ENCODE data around the gene OTUD5.

The OTUD5 gene

DNA sequence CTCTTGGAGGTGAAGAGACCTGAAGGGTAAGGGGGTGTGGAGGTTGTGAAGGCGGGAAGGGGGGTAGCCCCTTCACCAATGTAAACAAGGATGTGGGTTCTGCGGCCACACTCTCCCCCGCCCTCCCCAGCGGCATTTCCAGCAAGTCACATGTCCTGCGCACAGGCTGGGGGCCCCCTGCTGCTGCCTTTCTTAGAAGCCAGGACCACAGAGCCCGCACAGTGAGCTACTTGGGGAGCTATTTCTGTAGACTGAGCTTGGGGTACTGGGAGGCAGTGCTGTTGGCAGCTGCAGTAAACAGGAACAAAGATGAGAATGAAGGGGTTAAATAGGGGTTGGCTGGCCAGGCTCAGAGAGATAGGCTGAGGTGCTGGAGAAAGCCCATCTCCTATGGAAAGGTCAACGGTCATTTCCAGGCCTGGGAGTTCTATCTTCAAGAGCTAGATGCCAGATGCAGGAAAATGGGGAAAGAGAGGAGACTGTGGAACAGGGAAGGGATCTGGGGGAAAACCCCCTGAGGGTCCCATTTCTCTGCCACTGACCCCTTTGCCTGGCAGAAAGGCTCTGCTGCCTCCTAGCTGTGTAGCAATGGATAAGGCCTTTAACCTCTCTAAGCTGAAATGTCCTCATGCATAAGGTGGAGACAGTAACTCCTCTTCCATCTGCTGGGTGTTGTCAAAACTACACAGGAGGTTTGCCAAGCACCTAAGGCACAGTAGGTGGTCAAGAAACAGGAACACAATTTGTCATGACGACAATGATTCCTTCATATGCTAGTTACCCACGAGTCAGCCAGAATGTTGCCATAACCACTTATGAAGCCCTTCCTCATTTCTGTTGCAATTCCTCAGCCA lies 20.1 kb downstream of the OTUD5 start:
- DNase-seq, result peak; percentile 93

DNA sequence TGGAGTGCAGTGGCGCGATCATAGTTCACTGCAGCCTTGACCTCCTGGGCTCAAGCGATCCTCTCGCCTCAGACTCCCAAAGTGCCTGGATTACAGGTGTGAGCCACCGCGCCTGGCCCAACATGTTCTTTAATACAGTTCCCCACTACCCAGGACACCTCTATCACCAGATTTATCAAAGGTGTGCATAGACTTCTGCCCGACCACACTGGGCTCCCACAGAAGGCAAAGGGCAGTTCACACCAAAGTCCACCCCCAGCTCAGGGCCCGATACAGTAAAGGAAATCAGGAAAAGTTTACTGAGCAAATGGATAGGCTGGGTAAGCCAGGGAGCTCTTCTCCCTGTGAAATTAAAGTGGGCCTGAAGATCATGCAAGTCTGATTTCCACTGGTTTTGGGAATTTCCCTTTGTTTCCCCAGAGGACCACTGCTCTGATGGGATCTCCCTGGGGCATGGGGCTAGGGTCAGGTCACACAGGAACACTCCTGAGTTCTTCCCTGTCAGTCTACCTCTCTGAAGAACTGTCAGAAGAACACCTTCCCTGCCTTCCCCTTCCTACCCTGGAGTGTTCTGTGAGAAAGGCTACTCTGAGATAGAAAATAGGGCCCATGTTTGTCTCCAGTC lies 20.9 kb downstream of the OTUD5 start:
- DNase-seq, result no peak

DNA sequence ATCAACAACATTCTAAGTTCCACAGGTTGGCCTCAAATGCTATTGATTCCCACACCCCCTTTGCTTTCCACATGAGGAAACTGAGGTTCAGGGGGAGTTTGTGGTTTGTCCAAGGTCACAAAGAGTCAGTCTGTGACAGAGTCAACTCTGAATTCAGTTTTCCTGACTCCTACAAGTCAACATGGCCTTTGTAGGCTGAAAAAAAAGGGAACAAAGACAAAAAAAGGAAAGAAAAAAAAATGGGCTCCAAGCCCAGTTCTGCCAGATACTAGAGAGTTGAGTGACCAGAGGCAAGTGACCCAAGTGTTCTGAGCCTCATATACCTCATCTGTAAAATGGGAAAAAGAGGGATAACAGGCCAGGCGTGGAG lies 22.1 kb downstream of the OTUD5 start:
- no peak for DNase-seq

DNA sequence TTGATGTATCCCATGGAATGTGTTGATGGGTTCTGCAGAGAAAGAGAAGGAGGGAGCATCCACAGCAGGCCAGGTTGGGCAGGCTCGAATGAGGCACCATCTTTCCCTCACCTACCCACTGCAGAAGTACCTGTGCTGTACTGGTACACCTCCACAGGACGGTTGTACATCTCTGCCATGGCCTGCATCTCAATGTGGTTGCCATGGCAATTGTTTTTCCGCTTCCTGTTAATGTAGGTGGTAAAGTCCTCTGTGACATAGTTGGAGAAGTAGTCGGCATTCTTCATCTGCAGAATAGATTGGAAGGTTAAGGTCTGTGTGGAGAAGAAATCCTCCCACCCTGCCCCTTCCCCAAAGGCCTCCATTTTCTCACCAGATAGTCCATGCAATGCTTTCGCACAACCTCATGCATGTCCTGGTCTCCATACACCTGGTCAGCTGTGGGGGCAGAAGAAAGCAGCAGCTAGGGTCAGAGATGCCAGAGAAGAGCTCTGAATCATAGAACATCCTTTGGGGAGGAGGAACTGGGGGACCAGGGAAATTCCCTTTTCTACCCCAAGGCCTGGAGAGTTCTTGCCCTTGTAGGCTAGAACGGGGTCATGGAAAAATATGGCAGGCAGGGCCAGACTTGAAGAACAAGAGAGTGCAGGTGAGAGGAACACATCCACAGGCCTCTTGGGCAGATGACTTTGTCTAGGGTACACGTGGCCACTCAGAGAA lies 22.7 kb downstream of the OTUD5 start:
- DNase-seq, result no peak

DNA sequence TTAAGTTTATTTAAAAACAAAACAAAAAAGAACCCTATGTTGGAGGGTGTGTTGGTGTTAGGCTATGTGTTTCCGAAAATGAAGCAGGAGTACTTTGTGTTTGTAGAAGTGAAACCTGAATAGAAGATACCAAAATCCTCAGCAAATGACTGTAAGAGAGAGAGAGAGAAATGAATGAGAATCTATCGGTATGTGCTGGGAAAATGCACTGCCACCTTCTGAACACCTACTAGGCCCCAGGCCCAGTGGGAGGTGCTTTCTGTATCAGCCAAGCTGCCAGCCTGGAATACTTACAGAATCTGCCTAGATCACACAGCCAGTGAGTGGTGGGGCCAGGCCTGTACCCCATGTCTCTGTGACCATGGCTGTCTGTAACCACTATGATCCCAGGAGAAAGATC lies 23.6 kb downstream of the OTUD5 start:
- DNase-seq, result no peak

DNA sequence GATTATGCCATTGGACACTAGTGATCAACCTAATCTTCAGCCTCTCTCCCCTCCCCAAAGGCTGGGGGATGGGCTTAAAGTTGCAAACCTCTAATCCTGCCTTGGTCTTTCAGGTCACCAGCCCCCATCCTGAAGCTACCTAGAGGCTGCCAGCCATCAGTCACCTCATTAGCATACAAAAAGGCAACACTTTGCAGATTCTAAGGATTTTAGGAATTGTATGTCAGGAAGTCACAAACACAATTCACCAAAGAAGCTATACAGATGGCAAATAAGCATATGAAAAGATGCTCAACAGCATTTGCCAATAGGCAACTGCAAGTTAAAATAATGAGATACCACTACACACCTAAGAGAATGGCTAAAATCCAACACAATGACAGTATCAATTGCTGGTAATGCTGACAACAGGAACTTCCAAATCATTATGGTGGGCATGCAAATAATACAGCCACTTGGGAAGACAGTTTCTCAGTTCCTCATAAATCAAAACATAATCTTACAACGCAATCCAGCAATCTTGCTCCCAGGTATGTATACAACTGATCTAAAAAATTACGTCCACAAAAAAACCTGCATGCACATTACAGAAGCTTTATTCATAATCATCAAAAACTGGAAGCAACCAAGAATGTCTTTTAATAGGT lies 29.5 kb downstream of the OTUD5 start:
- no peak for DNase-seq

DNA sequence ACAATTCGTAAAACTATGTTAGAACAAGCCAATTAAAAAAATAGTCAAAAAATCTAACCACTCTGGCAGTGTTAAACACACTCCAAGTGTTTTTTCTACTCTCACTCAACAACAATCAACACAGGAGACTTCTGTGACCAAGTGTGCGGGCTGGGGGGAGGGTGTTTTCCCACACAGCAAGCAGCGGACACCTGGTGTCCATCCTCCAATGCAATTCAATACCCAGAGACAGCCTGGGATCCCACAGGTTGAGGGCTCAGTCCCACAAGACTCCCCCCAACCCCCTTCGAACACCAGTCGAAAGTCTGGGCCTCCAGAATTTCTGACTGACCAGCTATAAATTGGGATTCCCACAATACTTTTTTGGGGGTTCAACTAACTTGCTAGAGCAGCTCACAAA lies 30.3 kb downstream of the OTUD5 start:
- no peak for DNase-seq

DNA sequence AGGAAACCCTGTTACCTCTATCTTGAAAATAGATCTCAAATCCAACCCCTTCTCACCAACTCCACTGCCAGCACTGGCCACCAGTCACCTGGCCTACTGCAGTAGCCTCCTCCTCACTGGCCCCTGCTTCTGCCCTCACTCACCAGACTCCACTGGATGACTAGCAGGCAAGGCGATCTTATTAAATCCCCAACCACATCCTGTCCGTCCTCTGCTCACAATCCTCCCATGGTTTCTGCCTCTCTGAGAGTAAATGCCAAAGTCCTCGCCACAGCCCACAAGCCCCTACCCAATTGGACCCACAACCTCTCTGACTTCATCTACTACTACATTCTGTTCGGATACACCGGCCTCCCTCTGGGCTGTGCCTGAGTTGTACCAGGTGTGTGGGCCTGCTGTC lies 33.1 kb downstream of the OTUD5 start:
- DNase-seq, result no peak

DNA sequence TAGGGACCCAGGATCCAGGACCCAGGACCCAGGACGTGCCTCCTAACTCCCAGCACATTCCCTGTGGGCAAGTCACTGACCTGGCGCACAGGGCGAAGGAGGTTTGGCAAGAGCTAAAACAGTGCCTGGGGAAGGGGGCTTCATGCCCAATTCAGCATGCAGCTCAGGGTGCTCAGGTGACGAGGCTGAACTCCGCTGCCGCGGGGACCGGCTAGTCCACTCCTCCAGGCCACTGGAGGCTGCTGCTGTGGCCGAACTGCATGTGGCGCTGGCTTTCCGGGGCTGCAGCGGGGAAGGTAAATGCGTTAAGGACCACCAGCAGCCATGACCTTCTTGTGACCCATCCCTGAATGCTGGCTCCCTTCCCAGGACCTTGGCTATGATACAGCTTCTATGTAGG lies 33.6 kb downstream of the OTUD5 start:
- DNase-seq, result no peak

DNA sequence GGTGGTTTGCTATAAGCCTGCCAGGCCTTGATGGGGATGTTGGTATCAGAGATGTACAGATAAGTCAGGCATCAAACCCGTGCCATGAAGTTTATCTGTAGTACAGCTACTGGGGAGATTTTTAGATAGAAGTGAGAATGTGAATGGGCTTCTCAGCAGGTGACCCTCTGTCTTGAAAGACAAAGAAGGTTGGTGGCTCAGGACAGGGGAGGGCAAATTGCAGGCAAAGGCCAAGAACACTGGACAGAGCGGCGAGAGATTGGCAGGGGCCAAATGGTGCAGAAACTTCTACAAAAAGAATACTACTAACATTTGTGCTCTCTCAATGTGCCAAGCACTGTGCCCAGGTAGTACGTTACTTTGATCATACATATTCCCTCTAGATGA lies 36.7 kb downstream of the OTUD5 start:
- no peak for DNase-seq

DNA sequence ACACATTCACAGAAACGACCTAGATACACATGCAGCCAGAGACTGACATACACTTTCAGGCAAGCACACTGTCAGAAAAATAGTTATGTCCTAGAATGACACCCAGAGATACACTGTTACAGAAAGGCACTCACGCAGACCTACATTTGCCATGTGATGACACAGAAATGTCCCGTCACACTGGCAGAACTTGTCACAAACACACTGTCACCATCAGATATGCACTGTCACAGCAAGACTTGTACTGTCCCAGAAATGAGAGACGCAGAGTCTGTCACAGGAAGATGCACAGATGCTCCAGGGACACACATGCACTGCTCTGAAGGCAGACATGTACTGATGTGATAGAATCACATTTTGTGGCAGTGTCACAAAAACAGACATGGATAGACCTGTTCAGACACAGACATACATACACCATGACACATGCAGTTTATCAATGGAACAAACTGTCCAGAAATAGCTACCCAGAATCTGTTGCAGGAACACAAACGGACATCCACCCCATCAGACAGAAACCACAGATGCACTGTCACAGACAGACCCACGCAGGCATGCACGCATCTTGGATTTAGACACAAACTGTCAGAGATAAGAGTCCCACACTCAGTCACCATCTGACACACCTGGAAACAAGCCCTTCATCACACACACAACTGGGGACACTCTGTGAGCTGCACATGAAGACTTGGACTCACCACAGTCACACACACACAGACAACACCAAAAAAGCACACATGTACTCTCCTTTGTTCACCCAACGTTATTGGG lies 37.3 kb downstream of the OTUD5 start:
- peak; percentile 50 for DNase-seq

DNA sequence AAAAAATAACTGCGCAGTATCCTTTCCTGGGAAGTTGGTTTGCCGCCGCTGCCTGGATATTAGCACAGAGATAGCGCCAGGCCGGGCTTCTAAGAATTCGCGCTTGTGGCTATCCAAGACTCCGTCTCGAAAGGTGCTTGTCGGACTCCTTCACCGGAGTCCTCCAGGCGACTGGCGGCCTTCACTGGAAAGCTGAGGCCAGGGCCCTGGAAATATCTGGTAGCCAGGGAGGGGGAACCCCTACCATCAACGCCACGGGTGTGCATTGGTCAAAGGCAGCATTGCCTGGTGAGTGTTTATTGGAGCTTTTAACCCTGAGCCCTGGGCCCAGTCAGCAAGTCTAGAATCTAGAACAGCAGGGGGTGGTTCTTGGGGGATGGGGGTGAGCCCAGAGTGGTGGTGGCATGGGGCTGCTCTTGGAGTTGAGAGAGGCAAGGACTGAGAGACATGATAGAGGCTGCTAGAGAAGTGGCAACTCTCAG lies 38.0 kb downstream of the OTUD5 start:
- DNase-seq, result peak; percentile 59

DNA sequence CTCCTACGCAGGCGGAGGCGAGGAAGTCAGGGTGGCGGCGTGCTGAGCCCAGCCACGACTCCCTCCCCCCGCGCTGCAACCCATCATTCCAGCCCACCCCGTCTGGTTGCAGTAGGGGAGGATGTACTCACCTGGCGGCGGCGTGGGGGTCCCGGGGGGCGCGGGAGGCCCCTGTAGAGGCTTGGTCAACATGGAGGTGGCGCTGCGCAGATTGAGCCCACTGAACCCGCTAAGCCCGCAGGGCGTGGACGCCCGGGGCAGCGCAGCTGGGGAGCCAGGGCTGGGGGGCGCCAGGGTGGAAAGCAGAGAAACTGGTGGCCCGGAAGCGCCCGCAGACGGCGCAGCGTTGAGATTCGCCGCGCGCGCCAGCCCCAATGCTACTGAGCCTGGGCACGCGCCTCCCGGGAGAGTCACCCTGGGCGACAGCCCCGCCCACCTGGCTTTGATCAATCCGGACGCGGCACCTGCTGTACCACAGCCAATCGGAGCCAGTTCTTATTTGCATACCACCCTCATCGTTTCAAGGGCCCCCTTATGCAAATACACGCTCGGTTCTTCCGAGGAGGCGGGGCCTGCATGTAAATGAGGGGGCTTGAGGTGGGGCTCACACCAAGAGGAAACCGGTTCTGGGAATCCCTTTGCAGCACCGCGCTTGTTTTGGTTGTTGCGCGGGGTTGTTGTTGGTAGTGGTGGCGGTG lies 38.6 kb downstream of the OTUD5 start, which contains the start of gene PIM2:
TSS of gene PIM2 (minus strand) at position 382 of the 698 bp plus-strand sequence. CDS start at position 192, 190 bp downstream.
- DNase-seq, result peak; percentile 93

DNA sequence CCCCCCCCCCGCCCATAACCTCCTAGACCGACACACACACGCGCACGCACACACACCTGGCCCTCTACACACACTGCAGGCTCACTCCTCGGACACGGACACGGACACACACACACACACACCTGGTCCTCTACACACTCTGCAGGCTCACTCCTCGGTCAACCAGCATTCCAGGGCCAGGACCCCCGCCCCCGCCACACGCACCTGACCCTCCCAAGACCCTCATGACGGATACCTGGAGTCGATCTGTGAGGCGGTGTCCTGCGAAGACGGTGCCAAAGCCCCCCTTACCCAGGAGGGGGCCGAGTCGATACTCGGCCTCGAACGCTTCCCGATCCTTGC lies 39.1 kb downstream of the OTUD5 start:
- no peak for DNase-seq

DNA sequence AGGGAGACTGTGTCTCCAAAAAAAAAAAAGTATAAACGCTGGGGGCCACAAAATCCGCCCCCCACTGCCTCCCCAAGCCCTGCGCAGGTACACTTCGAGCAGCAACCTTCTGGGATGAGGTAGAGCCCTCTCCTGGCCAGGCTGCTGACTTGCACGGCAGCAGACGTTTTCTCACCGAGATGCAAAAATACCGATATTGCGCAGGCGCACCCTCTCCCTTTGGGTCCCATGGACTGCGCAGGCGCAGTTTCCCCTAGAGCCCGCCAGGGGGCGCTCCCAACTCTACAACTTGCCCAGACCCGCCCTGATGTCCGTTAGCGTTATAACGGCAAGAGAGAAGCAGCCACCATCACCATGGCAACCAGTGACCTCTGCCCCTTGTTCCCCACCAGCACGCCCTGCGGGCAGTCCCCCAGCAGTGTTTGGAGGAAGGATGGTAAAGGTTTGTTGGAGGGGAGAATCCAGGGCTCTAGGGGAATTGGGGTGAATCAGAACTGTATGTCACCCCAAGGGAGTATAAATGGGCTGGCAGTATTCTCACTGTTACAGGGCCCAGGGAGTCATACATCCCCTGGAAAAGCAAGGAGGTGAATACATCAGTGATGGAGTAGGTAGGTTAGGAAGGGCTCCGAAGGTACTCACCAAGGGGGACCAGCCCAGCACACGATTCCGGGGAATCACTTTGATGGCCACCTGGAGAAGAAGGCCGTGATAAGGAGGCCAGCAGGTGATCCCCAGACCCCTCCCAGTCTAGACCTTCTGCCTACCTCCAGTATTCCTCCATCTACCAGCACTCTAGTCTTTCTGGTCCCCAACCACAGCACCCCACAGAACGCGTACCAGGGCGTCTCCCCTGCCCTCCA lies 40.0 kb downstream of the OTUD5 start:
- peak; percentile 88 for DNase-seq

DNA sequence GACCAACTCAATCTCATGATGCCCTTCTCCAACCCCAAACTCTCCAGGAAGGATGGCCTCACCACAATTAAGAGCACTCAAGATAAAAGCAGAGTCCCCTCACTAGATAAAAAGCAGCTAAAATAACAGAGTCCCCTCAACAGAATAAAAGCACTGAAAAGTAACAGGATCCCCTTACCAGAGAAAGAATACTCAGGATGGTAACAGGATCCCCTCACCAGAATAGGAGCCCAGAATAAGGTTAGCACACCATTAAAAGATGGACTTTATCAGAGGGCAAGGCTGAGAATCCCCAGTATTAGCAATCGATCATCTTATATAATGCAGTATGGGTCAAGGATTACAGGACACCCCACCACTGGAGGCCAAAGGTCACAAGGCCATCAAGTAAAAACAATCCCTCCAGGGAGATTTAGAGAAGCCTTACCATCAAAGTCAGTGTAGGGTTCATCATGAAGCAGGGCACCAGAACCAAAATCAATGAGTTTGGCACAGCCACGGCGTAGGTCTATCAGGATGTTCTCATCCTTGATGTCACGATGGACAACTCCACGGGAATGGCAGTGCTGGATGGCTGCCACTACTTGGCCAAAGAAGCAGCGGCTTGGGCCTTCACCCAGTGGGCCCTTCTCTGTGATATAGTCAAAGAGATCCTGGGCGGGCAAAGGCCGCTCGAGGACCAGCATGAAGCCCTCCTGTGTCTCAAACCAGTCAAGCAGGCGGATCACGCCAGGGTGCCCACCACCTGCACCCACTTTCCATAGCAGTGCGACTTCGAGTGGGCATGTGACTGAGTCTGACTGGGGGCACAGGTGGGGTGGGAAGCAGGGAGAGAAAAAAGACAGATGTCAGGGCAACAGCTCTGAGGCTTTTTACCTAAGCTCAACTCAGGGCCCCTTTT lies 42.6 kb downstream of the OTUD5 start:
- DNase-seq, result no peak

DNA sequence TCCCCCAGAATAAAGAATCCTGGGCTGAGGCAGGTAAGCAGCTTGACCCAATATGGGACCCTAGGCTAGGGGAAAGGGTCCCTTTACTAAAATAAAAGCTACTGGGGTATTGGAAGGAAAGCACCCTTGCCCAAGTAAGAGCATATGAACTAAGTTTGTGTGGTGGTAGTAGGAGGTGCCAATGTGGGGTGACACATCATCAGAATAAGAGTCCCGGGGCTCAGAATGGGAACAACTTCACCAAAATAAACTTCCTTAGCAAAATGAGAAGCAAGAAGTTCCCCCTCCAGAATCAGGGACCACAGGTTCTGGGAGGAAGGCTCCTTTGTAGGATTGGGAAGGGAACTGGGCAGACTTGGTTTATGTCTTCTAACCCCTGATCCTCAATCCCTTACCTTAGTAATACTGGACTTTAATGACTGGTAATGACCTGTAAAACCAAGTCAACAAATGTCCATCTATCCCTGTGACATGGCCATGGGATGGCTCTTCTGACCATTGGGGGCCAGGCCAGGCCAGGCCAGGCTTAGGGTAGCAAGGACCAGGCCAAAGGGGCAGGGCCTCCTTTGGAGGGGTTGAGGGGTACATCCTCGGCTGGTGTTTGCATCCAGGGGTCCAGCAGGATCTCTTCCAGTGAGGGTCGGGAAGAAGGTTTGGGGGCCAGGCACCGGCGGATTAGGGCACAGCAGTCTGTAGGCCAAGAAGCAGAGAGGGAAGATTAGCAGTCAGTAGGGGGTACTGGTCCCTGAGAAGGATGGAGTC lies 43.6 kb downstream of the OTUD5 start:
- no peak for DNase-seq

DNA sequence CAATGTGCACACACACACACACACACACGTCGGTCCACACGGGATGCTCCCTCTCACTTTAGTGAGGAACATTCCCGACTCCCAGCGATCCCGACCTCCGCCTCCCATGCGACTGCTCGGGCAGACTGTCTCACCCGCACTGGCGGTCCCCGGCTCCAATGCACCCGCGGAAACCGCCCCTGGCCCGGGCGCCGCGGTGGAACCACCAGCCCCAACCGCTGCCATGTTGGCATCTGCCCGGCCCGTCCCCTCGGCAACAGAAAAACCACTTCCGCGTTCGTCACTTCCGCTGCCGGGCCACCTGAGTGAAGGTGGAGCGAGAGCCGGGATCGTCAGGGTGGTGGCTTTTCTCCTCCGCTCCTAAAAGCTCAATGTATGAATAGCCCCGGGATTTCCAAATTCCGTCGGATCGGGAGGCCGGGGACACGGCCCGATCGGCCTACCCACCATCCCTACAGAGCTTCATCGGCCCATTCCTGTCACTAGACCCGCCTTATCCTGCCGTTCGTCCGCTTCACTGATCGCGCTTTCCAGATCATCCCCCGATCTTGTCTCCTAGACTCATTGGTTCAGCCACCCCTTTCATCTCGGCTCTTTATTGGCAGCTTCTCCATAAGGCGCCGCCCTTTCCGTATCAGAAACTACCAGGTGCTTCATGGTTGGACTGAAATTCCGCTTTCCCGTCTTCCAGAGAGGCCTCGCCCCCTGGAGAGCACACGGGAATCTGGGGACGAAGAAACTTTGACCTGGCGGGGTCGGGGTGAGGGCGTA lies 45.8 kb downstream of the OTUD5 start, which contains the start of gene SLC35A2:
TSS of gene SLC35A2 (minus strand) at position 235 of the 771 bp plus-strand sequence. CDS start at position 225, 10 bp downstream.
- peak; percentile 89 for DNase-seq

Measured in stimulated activated CD4-positive, alpha-beta T cell treated with anti-CD3 and anti-CD28 coated beads, Interleukin-1b, Interleukin-23, amount 100 ng/mL, for 48 hours (primary cell).